Loucy (cell line): ENCODE data around the gene SFTPA2.

Experiments
- EZH2phosphoT487 ChIP-seq: fragments of 200-600 bp; IDR thresholded peaks from 2 replicates; pipeline ENCODE4 v1.6.1; 2018; ENCODE audit warnings: antibody characterized with exemption, mild to moderate bottlenecking, moderate library complexity, borderline replicate concordance
- TF ChIP-seq, protein P1 (sequence below): fragments of 200-600 bp; sonication (generic); conservative IDR thresholded peaks from 2 replicates; pipeline ENCODE4 v1.5.1; 2014; ENCODE audit warnings: mild to moderate bottlenecking, antibody characterized with exemption, low read length

DNA sequence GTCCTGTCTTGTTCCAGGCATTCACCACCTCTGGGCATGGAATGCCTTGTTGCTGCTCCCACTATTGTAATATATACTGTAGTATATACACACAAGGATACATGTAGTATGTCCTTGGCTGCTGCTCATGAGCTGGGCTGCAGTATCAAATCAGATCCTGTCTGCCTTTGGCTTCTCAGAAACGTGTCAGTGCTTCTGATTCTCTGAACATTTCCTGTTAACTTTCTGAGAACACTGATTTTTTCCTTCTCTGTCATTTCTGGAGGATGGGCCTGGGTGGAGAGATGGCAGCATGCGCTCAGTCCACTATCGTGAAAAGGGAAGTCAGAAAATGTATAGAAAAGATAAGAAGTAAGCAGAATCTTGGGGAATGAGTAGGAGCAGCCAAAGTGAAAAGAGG, 12.2 kb downstream of the SFTPA2 start:
- TF ChIP-seq, protein P1, sequence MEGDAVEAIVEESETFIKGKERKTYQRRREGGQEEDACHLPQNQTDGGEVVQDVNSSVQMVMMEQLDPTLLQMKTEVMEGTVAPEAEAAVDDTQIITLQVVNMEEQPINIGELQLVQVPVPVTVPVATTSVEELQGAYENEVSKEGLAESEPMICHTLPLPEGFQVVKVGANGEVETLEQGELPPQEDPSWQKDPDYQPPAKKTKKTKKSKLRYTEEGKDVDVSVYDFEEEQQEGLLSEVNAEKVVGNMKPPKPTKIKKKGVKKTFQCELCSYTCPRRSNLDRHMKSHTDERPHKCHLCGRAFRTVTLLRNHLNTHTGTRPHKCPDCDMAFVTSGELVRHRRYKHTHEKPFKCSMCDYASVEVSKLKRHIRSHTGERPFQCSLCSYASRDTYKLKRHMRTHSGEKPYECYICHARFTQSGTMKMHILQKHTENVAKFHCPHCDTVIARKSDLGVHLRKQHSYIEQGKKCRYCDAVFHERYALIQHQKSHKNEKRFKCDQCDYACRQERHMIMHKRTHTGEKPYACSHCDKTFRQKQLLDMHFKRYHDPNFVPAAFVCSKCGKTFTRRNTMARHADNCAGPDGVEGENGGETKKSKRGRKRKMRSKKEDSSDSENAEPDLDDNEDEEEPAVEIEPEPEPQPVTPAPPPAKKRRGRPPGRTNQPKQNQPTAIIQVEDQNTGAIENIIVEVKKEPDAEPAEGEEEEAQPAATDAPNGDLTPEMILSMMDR, result no peak
- no peak for TF ChIP-seq EZH2phosphoT487
